COLO829 (cell line): ENCODE results near the gene POLR1E.
"Not testable (repeated sequence)": the region's sequence is repeated elsewhere in the genome, so short reads cannot be mapped to it uniquely, and the experiment has no call there.

Source experiments
- DNase-seq: peaks from one replicate; pipeline ENCODE4 v3.0.0; 2012; ENCODE audit warnings: low spot score

The POLR1E gene

DNA sequence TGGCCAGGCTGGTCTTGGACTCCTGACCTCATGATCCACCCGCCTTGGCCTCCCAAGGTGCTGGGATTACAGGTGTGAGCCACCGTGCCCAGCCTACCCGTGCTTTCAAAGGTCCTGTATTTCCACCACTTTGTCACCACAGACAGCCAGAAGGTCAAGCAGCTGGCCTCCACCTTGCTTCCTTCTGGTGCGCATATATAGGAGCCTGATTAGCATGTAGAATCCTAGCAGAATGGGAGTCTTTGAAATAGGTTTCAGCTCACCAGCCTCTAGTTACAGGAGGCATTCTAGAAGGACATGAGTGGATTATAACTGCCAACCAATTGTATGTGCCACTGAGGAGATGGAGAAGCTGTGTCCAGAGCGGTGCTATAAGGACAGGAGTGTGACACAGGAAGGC, 18.9 kb downstream of the POLR1E start:
- DNase-seq, result no peak

- no peak for DNase-seq
These were observed 21.9 kb downstream of the POLR1E start for GRCh38 chr9:37507566-37508134.

GRCh38 chr9:37508135-37508833, 22.5 kb downstream of the POLR1E start:
- DNase-seq, result no peak

DNA sequence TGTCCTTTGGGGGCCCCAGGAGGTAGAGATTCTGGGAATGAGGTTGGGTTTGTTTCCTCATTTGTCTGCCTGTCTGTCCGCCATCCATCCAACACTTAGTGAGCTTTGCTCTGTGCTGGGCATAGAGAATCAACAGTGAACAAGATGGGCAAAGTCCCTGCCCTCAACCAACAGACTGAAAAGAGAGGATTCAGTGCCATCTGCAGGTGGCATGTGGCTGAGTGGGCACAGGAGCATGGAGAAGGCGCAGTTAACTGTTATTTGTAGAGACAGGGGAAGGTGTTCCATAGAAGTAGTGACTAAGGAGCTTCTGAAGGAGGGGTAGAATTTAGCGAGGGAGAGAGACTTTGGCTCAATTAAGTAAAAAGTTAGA, 23.1 kb downstream of the POLR1E start:
- DNase-seq, result no peak

DNA sequence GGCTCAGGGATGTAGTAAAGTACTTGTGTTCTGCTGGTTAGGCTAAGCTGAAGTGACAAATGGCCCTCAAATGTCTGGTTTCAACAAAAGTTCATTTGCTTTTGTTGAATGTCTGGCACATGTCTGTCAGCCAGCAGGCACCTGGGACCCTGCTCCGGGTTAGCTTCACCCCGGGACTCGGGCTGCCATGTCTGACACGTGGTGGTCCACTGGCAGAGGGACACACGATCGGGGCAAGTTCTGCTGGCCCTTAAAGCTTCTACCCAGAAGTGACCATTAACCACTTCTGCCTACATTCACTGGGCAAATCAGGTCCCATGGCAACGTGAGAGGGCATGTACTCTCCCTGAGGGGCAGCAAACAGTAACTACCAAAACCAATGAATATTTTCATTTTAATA, 23.8 kb downstream of the POLR1E start:
- no peak for DNase-seq

DNA sequence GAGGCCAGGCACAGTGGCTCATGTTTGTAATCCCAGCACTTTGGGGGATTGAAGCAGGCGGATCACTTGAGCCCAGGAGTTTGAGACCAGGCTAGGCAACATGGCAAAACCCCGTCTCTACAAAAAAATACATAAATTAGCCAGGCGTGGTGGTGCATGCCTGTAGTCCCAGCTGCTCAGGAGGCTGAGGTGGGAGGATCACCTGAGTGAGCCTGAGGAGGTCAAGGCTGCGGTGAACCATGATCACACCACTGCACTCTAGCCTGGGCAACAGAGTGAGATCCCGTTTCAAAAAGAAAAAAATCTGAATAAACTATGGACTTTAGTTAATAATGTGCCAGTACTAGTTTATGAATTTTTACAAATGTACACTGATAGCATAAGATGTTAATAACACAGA, 24.3 kb downstream of the POLR1E start:
- DNase-seq, result not testable (repeated sequence)

DNA sequence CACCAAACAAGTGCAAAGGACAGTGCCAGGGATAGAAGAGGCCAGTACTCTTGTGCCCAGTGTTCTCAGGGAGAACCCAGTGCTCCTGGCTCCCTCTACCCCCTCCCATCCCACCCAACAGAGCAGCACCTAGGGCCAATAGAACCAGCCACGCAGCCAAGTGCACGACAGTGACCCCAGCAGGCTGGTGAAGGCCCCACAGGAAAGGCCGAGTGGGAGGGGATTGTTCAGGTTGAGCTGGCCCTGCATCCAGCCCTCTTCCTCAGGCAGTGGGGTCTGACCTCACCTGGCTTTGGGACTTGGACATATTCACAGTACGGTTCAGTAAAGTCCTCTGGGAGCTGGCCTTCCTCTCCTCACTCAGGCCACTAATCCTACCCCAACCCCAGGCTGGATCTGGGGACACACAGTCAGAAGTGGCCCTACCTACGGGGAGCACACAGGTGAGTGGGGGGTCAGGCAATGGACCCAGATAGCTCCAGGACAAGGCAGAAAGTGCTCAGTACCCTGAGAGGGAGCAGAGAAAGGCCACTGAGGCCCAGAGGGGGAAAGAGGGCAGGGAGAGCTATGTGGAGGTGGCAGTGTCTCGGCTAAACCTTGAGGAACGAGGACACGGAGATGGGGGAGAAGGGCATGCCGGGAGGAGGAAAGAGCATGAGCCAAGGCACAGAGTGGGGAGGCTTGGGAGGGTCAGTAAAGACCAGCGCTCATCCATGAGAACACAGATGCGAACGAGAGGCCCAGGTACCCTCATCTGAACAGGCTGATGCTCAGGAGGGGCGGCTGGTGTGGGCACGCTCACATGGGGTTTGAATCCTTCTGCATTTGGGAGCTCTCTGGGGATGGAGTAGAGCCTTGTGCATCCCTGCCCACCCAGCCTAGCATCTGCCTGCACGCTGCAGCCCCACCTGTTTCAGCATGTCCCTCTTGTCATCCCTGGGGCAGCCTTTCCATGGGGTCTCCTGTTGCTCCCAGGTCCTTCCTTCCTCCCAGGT, 25.6 kb downstream of the POLR1E start:
- DNase-seq, result no peak

- DNase-seq, result no peak
These were observed 26.7 kb downstream of the POLR1E start for GRCh38 chr9:37512437-37512836.

GRCh38 chr9:37514415-37514814, 28.7 kb downstream of the POLR1E start:
- DNase-seq, result not testable (repeated sequence)

DNA sequence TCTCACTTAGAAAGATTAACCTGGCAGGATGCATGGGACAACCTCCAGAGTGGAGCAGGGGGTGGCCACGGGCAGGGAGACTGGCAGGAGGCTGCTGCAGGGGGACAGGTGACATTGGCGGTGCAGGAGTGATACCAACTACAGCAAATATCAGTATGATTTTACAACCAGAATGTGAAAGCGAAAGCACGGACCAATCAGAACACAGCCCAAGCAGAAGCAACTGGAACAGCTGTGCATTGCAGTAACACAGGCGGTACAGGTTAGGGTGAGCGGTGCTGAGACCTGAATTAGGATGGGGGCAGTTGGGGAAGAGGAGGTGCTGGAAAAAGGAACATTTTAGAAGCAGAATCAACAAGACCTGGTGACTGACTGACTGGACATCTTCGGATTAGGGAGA, 29.3 kb downstream of the POLR1E start:
- DNase-seq, result no peak

DNA sequence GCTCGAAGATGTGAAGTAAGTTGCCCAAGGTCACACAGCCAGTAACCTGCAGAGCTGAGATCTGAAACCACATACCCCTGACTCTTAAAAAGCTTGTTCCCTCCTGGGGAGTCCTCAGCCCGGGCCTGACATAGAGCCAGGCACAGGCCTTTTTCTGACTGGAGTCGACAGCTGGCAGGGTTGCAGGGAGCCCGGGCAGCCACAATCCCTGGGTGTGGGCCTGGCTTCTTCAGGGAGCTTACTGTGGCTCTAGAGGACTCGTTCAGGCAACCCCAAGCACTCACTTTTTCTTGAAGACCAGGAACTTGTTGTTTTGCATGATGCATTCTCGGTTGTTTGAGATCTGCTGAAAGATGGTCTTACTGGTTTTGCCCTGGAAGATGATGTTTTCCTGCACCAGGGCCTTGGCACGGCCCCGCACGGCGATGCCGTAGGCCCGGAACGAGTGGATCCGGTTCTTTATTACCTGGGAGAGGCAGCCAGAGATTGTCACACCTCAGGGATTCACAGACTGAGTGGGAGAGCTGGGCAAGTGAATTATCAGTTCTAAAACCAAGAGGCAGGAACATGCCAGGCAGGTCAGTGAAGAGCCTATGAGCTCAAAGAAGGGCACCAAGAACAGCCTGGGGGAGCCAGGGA, 30.0 kb downstream of the POLR1E start:
- no peak for DNase-seq

DNA sequence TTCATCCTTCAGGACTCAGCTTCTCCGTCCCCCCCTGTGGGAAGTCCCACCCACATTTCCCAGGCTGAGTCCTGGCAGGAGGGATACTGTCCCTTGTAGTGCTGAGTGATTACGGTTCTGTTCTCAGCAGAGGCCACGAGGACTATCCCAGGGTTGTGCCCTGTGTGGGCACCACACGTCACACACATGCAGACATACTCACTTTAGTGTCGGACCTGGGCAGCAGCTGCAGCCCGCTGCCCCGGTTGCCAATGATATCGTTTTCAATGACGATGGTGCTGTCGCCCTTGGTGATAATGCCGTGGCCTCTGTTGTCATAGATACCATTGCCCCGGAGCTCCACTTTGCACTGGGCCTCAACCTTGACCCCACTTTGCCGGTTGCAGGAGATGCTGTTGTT, 32.2 kb downstream of the POLR1E start:
- no peak for DNase-seq

GRCh38 chr9:37520641-37521040, 34.9 kb downstream of the POLR1E start:
- no peak for DNase-seq

GRCh38 chr9:37521111-37521510, 35.4 kb downstream of the POLR1E start:
- no peak for DNase-seq

DNA sequence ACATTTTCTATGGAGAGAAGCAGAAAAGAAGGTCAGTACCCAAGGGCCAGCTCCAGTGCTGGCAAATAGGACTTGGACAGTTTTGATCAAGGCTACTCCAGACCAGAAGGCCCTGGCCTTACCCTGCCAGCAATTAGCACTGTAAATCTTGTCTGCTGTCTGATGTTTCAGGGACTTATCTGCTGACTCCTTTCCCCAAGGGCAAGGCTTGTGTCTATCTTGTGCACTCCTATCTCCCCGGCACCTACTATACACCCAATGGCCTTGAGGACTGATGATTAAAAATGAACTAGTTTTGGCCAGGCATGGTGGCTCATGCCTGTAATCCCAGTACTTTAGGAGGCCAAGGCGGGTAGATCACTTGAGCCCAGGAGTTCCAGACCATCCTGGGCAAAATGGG, 37.2 kb downstream of the POLR1E start:
- DNase-seq, result no peak

GRCh38 chr9:37523916-37524315, 38.2 kb downstream of the POLR1E start:
- DNase-seq, result no peak

DNA sequence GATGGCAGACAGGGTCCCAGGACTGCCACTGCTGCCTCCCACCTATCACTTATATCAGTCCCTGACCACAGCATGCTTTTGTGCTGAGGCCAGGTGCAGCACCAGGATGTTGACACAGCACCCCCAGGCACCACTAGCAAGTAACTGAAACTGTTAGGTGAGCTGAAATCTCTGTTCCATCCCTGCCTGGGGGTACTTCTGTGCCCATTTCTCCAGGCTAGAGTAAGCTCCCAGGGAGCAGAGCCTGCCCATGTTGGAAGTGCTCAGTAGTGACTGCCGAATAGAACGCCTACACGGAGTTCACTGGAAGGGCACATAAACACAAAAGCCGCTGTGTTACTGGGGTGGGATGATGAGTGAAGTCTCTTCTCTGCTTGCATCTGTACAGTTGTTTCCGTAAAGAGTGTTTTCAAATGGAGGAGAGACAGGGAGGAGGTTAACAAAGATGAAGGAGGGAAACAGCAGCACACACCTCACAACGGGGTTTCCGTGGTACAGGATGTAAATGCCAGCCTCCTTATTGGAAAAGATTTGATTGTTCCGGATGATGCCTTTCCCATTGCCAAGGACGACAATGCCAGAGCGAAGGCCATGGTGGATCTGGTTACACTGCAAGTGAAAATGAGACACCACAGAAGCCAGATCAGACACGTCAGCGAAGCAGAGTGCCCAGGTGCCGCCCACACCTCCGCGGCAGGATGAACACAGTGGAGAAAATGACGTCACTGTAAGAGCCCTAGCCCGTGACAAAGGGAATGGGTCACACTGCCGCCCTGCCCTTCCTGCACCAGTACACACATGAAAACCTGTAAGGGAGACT, 43.1 kb downstream of the POLR1E start:
- peak; percentile 91 for DNase-seq

- no peak for DNase-seq
These were observed 46.0 kb downstream of the POLR1E start for GRCh38 chr9:37531699-37532098.

- DNase-seq, result no peak
These were observed 48.7 kb downstream of the POLR1E start for GRCh38 chr9:37534412-37534811.

- DNase-seq, result no peak
These were observed 49.2 kb downstream of the POLR1E start for GRCh38 chr9:37534901-37535300.

DNA sequence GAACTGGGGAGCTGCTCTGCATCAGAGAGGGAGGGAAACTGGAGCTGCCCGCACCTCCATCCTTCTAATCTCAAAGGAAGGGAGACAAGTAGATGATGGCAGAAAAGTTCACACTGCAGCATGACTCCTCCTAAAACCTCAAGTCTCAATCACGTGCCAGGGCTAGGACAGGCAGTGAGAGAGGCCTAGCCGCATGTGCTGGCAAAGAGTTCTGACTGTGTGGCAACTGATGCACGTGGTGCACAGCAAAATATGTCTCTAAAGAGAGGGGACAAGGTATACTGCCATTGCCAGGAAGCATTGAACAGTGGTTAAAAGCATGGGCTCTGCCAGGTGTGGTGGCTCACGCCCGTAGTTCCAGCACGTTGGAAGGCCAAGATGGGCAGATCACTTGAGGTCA, 52.4 kb downstream of the POLR1E start:
- DNase-seq, result no peak

DNA sequence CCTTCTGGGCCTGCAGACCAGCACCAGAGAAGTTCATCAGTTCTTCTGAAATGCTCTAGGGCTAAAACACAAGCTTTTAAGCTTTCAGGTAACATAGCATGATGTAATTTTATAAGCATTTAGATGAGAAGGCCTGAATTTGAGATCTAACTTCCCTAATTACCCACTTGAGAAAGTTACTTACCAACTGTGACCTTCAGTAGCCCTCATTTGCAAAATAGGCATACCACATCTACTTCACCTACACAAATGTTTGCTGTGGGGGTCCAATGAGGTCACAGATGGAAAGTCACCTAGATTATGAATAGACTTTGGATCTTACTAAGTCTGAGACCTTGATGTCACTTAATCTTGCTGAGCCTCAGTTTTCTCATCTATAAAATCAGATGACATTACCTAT, 53.9 kb downstream of the POLR1E start:
- DNase-seq, result no peak
